Breast epithelium (tissue), 4 donors: ENCODE data around the gene POGLUT3. TPM values are rescaled to one million over a fixed set of nuclear protein-coding genes. Genes with fewer than 3 reads are reported as not detected.
A peak's percentile ranks its signal among the peaks of the same experiment; 100 is the strongest.

Source experiments
- DNase-seq, 2 donors: peaks; one replicate each; pipeline ENCODE4 v3.0.0-alpha.2; 2019; ENCODE audit warnings: low spot score in 2 of 2
- H3K27ac ChIP-seq, 2 donors: fragments of 200-600 bp; sonication (generic) in 1 of 2; one replicate each; pipeline ENCODE4 v1.5.1; 2016 to 2019; ENCODE audit warnings: mild to moderate bottlenecking in 1 of 2
- H3K27me3 ChIP-seq, 2 donors: fragments of 200-600 bp; sonication (generic) in 1 of 2; one replicate each; pipeline versions ENCODE4 v1.5.1 to v1.6.0; 2017 to 2019; ENCODE audit warnings: control low read depth in 1 of 2, mild to moderate bottlenecking in 1 of 2
- H3K36me3 ChIP-seq: fragments of 200-600 bp; one replicate; pipeline ENCODE4 v1.5.1; 2019
- H3K4me1 ChIP-seq, 2 donors: fragments of 200-600 bp; sonication (generic); one replicate each; pipeline ENCODE4 v1.5.1; 2016 to 2019; ENCODE audit warnings: control low read depth in 1 of 2
- H3K4me3 ChIP-seq, 3 donors: fragments of 200-600 bp; sonication (generic); 1 replicate in 2 of 3; 2 replicates in 1 of 3; pipeline ENCODE4 v1.5.1; 2016 to 2019; ENCODE audit warnings: mild to moderate bottlenecking in 3 of 3, moderate library complexity in 2 of 3
- H3K9me3 ChIP-seq, 2 donors: fragments of 200-600 bp; sonication (generic) in 1 of 2; one replicate each; pipeline ENCODE4 v1.5.1; 2016 to 2019; ENCODE audit warnings: control low read depth in 1 of 2
- POLR2A ChIP-seq: fragments of 450-650 bp; IDR thresholded peaks from one replicate; pipeline ENCODE4 v1.6.1; 2016; ENCODE audit warnings: antibody characterized with exemption, mild to moderate bottlenecking, moderate library complexity
- POLR2AphosphoS5 ChIP-seq, 3 donors: sonication (generic); formaldehyde crosslinking; IDR thresholded peaks; one replicate each; pipeline ENCODE4 v1.6.1; 2017; ENCODE audit warnings: antibody characterized with exemption in 3 of 3
- intact Hi-C: fragments of 100-400 bp; cut with DNase I; formaldehyde crosslinking; loops from one replicate; pipeline ENCODE4 v1.15.1; 2023; ENCODE audit warnings: low total_unique reads
- total RNA-seq, 3 donors: library from RNA; depleted of rRNA; stranded (reverse); fragments of >200 nt; gene quantifications; one replicate each; pipeline ENCODE4 v1.1.0, GENCODE V29; 2016
- TF ChIP-seq, protein P1 (sequence below), 3 donors: fragments of 450-650 bp; IDR thresholded peaks; one replicate each; pipeline ENCODE4 v1.5.1; 2016 to 2017; ENCODE audit warnings: antibody characterized with exemption in 3 of 3, mild to moderate bottlenecking in 3 of 3, moderate library complexity in 3 of 3

Gene POGLUT3, protein sequence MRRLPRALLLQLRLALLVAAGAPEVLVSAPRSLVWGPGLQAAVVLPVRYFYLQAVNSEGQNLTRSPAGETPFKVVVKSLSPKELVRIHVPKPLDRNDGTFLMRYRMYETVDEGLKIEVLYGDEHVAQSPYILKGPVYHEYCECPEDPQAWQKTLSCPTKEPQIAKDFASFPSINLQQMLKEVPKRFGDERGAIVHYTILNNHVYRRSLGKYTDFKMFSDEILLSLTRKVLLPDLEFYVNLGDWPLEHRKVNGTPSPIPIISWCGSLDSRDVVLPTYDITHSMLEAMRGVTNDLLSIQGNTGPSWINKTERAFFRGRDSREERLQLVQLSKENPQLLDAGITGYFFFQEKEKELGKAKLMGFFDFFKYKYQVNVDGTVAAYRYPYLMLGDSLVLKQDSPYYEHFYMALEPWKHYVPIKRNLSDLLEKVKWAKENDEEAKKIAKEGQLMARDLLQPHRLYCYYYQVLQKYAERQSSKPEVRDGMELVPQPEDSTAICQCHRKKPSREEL
- 10 to 100 TPM; 11.4 to 26.1 (median 20.3) TPM for total RNA-seq

DNA sequence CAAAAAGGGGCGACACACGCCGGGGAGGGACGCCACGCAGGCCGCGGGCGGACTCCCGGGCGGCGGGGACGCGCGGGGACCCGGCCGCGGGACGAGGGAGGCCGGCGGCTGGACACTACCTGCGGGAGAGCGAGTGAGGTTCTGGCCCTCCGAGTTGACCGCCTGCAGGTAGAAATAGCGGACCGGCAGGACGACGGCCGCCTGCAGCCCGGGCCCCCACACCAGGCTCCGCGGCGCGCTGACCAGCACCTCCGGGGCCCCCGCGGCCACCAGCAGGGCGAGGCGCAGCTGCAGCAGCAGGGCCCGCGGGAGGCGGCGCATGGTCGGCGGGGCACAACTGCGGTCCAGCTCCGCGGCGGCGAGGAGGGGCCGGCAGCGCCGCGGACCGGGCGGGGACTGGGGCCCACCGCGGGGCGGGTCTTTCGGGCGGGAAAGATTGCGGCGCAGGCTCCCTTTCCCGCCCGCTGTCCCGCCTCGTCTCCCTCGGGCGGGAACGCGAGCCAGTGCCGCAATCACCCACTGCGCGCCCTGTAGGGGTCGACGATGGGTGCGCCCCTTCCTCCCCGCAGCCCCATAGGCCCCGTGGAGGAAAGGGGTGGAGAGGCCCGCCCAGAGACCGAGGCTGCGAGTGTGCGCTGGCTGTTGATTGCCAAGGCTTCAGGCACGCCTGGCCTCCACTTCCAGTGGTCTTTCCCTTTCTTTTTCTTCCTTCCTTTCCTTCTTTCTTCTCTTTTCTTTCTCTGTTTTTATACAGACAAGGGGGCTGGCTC lies at the start of gene POGLUT3:
Gene POGLUT3 (minus strand): TSS at position 339 of the 770 bp plus-strand sequence. CDS start 18 bp downstream, at position 321.
- no peaks in the 10 kb centered on the region for H3K9me3 ChIP-seq
- H3K4me3 ChIP-seq, result peak within 1 kb of the TSS; percentile 62 to 81 (median 71)
- TF ChIP-seq POLR2AphosphoS5 (IDR thresholded peaks at IDR 0.05) (peak in 1 of 3 donors; percentile 58), POLR2A (no peak)
- TF ChIP-seq, protein P1, sequence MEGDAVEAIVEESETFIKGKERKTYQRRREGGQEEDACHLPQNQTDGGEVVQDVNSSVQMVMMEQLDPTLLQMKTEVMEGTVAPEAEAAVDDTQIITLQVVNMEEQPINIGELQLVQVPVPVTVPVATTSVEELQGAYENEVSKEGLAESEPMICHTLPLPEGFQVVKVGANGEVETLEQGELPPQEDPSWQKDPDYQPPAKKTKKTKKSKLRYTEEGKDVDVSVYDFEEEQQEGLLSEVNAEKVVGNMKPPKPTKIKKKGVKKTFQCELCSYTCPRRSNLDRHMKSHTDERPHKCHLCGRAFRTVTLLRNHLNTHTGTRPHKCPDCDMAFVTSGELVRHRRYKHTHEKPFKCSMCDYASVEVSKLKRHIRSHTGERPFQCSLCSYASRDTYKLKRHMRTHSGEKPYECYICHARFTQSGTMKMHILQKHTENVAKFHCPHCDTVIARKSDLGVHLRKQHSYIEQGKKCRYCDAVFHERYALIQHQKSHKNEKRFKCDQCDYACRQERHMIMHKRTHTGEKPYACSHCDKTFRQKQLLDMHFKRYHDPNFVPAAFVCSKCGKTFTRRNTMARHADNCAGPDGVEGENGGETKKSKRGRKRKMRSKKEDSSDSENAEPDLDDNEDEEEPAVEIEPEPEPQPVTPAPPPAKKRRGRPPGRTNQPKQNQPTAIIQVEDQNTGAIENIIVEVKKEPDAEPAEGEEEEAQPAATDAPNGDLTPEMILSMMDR (IDR thresholded peaks at IDR 0.05), result peak in 1 of 3 donors; percentile 17
- peak within 1 kb of the TSS; percentile 93 to 96 for H3K27ac ChIP-seq
- H3K27me3 ChIP-seq, result no peaks in the 10 kb centered on the region
- H3K4me1 ChIP-seq, result no peaks in the 10 kb centered on the region
- H3K36me3 ChIP-seq, result no peaks in the 10 kb centered on the region
- no peak for DNase-seq
- intact Hi-C loops, result no loop called here

DNA sequence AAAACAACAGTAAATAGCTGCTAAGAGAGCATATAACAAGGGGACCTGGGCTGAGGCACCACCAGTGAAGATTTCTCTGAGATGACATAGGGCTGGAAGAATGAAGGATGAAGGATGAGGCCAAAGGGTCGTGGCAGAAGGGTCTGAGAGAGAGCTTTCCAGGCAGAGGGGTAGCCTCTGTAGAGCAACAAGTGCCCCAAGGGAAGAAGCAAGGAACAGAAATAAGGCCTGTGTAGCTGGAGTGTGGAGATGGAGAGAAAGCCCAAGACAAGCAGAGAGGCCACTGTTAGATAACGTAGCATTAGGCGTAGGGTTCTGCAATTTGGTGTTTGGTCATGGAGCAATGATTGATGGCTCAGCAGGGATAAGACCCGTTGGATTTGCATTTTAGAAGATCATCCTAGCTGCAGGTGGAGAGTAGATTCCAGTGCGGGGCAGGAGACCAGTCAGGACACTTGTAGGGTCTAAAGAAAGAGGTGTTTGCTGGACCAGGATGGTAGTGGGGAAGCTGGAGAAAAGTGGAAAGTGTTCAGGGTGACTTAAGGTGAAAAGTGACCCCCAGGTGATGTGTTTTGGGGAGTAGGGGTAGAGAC lies 47.8 kb upstream of the POGLUT3 start:
- no peak for DNase-seq
- no peak overlapping the region for H3K27ac ChIP-seq
- TF ChIP-seq, protein P1 (IDR thresholded peaks at IDR 0.05), result no peak
- TF ChIP-seq POLR2AphosphoS5 (IDR thresholded peaks at IDR 0.05), result no peak
- TF ChIP-seq POLR2A, result no peak
- H3K36me3 ChIP-seq, result no peaks in the 10 kb centered on the region
- intact Hi-C loops, result no loop called here
- no peaks in the 10 kb centered on the region for H3K4me1 ChIP-seq
- H3K9me3 ChIP-seq, result no peaks in the 10 kb centered on the region
- no peak overlapping the region for H3K4me3 ChIP-seq
- no peaks in the 10 kb centered on the region for H3K27me3 ChIP-seq

DNA sequence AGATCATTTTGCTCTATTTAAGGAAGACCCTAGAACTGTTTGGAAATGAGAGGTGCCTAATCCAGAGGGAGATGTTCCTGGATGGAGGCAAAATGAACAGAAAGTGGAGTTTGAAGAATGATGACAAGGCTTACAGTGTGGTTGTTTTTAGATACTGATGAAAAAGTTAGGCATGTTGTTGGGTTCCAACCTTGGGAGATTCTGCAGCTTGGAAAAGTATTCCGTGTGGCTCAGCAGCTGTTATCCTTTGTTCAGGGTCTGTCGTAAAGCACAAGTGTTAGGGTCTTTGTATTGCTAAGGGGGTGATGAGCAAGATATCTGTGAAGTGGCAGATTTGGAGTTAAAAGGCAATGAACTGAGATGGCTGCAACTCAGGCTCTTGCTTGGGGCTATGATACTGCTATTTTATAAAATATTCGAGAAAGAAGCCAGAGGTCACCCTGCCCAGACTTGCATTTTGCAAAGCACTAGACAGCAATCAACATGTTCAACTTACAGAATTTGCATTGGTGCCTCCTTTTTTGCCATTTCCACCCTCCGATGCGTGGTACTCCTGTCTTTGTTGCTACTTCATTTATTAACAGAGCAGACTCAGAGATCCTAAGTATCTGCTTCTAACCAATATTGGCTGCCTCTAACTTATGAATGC lies 45.3 kb upstream of the POGLUT3 start:
- Histone ChIP-seq H3K36me3 (no peaks in the 10 kb centered on the region), H3K4me3 (no peak overlapping the region), H3K9me3 (no peaks in the 10 kb centered on the region), H3K27ac (no peak overlapping the region), H3K27me3 (no peaks in the 10 kb centered on the region), H3K4me1 (no peaks in the 10 kb centered on the region)
- intact Hi-C loops, result no loop called here
- TF ChIP-seq POLR2A (no peak), POLR2AphosphoS5 (IDR thresholded peaks at IDR 0.05) (no peak)
- TF ChIP-seq, protein P1 (IDR thresholded peaks at IDR 0.05), result no peak
- no peak for DNase-seq

GRCh38 chr11:108541531-108541930 lies 43.3 kb upstream of the POGLUT3 start:
- intact Hi-C loops, result no loop called here
- no peak for DNase-seq
- Histone ChIP-seq H3K4me1 (no peaks in the 10 kb centered on the region), H3K4me3 (no peak overlapping the region), H3K27ac (no peak overlapping the region), H3K36me3 (no peaks in the 10 kb centered on the region), H3K27me3 (no peaks in the 10 kb centered on the region), H3K9me3 (no peaks in the 10 kb centered on the region)
- TF ChIP-seq POLR2A (no peak), POLR2AphosphoS5 (IDR thresholded peaks at IDR 0.05) (no peak)
- TF ChIP-seq, protein P1 (IDR thresholded peaks at IDR 0.05), result no peak
